Measurements from ENCODE around the gene ARMC12. TPM values are rescaled to one million over a fixed set of nuclear protein-coding genes. Genes with fewer than 3 reads are reported as not detected.
A peak's percentile ranks its signal among the peaks of the same experiment; 100 is the strongest.

Gene ARMC12
- total and polyA plus RNA-seq, 2 of the 13 experiments (the other 11 are each of a cell fraction or from before 2014, with no cell fraction given), result 1.3 TPM; not detected in 1

GRCh38 chr6:35687658-35688604, 48.9 kb upstream of the ARMC12 start (continued):
- no peak for TF ChIP-seq DZIP1 (CRISPR knock-in tag; IDR thresholded peaks at IDR 0.05)
- no peak; the same call in 1 of the 2 replicates for TF ChIP-seq FOXO1 (CRISPR knock-in tag; IDR thresholded peaks at IDR 0.05)
- TF ChIP-seq EED (CRISPR knock-in tag; IDR thresholded peaks at IDR 0.05), result peak; percentile 34; the same call in 1 of the 2 replicates
- no peak for TF ChIP-seq ZNF30 (CRISPR knock-in tag; IDR thresholded peaks at IDR 0.05)
- no peak for TF ChIP-seq ZNF557 (CRISPR knock-in tag; IDR thresholded peaks at IDR 0.05)
- TF ChIP-seq ZMAT5 (CRISPR knock-in tag; IDR thresholded peaks at IDR 0.05; ENCODE audit: borderline replicate concordance, low read depth), result no peak
- TF ChIP-seq ZNF530 (CRISPR knock-in tag; IDR thresholded peaks at IDR 0.05; ENCODE audit: low read depth), result no peak
- TF ChIP-seq TAF15 (IDR thresholded peaks at IDR 0.05; ENCODE audit: low read depth, low read length, poor library complexity, severe bottlenecking), result no peak
- TF ChIP-seq ZNF263 (CRISPR knock-in tag; IDR thresholded peaks at IDR 0.05), result peak; percentile 66
- no peak for TF ChIP-seq RORA (CRISPR knock-in tag; IDR thresholded peaks at IDR 0.05)
- TF ChIP-seq PAWR (CRISPR knock-in tag; IDR thresholded peaks at IDR 0.05; ENCODE audit: borderline replicate concordance), result no peak
- TF ChIP-seq ZNF607 (CRISPR knock-in tag; IDR thresholded peaks at IDR 0.05; ENCODE audit: borderline replicate concordance), result no peak
- no peak for TF ChIP-seq MLXIP (CRISPR knock-in tag; IDR thresholded peaks at IDR 0.05; ENCODE audit: borderline replicate concordance)
- no peak for TF ChIP-seq ZNF18 (CRISPR knock-in tag; IDR thresholded peaks at IDR 0.05; ENCODE audit: insufficient replicate concordance)
- peak; percentile 62 for TF ChIP-seq ZNF768 (CRISPR knock-in tag; IDR thresholded peaks at IDR 0.05)
- no peak for TF ChIP-seq ZEB1 (IDR thresholded peaks at IDR 0.05; ENCODE audit: insufficient replicate concordance, low read depth)
- TF ChIP-seq MYC (CRISPR knock-in tag; IDR thresholded peaks at IDR 0.05; ENCODE audit: borderline replicate concordance), result no peak; the same call in 1 of the 2 replicates
- peak; percentile 44 for TF ChIP-seq TFDP1 (CRISPR knock-in tag; IDR thresholded peaks at IDR 0.05; ENCODE audit: borderline replicate concordance)

Measured in HepG2 (cell line).